Suprapubic skin (tissue), 4 donors: ENCODE measurements around the gene ATRN. TPM values are rescaled to one million over a fixed set of nuclear protein-coding genes. Genes with fewer than 3 reads are reported as not detected.
"Not testable (repeated sequence)": the region's sequence is repeated elsewhere in the genome, so short reads cannot be mapped to it uniquely, and the experiment has no call there.

Source experiments
- DNase-seq, 2 donors: peaks; one replicate each; pipeline ENCODE4 v3.0.0-alpha.2; 2019; ENCODE audit warnings: low spot score in 2 of 2
- H3K27ac ChIP-seq: fragments of 200-600 bp; sonication (generic); one replicate; pipeline ENCODE4 v1.5.1; 2019
- H3K27me3 ChIP-seq: fragments of 200-600 bp; sonication (generic); one replicate; pipeline ENCODE4 v1.5.1; 2019
- H3K36me3 ChIP-seq: fragments of 200-600 bp; sonication (generic); one replicate; pipeline ENCODE4 v1.5.1; 2019
- H3K4me1 ChIP-seq: fragments of 200-600 bp; sonication (generic); one replicate; pipeline ENCODE4 v1.5.1; 2019
- H3K4me3 ChIP-seq: fragments of 200-600 bp; sonication (generic); one replicate; pipeline ENCODE4 v1.5.1; 2019; ENCODE audit warnings: mild to moderate bottlenecking
- H3K9me3 ChIP-seq: fragments of 200-600 bp; sonication (generic); one replicate; pipeline ENCODE4 v1.5.1; 2019
- CTCF ChIP-seq, 2 donors: fragments of 200-600 bp in 1 of 2; fragments of 450-650 bp in 1 of 2; sonication (generic) in 1 of 2; IDR thresholded peaks; one replicate each; pipeline ENCODE4 v1.5.1; 2016 to 2019; ENCODE audit warnings: antibody characterized with exemption in 2 of 2, mild to moderate bottlenecking in 1 of 2, moderate library complexity in 1 of 2
- EP300 ChIP-seq: sonication (generic); formaldehyde crosslinking; IDR thresholded peaks from one replicate; pipeline ENCODE4 v1.6.1; 2017; ENCODE audit warnings: antibody characterized with exemption
- POLR2A ChIP-seq, 2 donors: fragments of 450-650 bp; IDR thresholded peaks; one replicate each; pipeline ENCODE4 v1.6.1; 2017; ENCODE audit warnings: antibody characterized with exemption in 2 of 2, mild to moderate bottlenecking in 2 of 2, moderate library complexity in 2 of 2
- POLR2AphosphoS5 ChIP-seq, 3 donors: sonication (generic); formaldehyde crosslinking; IDR thresholded peaks; one replicate each; pipeline ENCODE4 v1.6.1; 2017; ENCODE audit warnings: antibody characterized with exemption in 3 of 3
- whole genome bisulfite sequencing: methylation state at CpG from one replicate; pipeline ENCODE4 v1.1.5; 2018; 5-methylcytosine and 5-hydroxymethylcytosine counted together
- total RNA-seq, 4 donors: library from RNA; depleted of rRNA; stranded (reverse); fragments of >200 nt; gene quantifications; one replicate each; pipeline ENCODE4 v1.1.0, GENCODE V29; 2016

Gene ATRN
- total RNA-seq = 10 to 100 TPM; 23.3 to 39.1 (median 28.3) TPM

- TF ChIP-seq POLR2A (IDR thresholded peaks at IDR 0.05) (peak in 1 of 2 donors; percentile 35), EP300 (no peak), CTCF (IDR thresholded peaks at IDR 0.05) (no peak), POLR2AphosphoS5 (IDR thresholded peaks at IDR 0.05) (peak in 1 of 3 donors; percentile 75)
- peak within 1 kb of the TSS; percentile 83 for H3K27ac ChIP-seq
- peak; percentile 91 to 92 for DNase-seq
- H3K27me3 ChIP-seq = no peaks in the 10 kb centered on the region
- H3K4me3 ChIP-seq = peak within 1 kb of the TSS; percentile 92
- no peaks in the 10 kb centered on the region for H3K36me3 ChIP-seq
- H3K9me3 ChIP-seq = no peaks in the 10 kb centered on the region
- H3K4me1 ChIP-seq = peaks cover 30% of the 10 kb centered on the region
- WGBS = 0% methylated on average over 18 of the region's 95 CpGs
These were observed at the start of gene ATRN for GRCh38 chr20:3470627-3471396. TSS of gene ATRN (plus strand) at chr20:3471018. CDS start at chr20:3471108, 90 bp downstream.

DNA sequence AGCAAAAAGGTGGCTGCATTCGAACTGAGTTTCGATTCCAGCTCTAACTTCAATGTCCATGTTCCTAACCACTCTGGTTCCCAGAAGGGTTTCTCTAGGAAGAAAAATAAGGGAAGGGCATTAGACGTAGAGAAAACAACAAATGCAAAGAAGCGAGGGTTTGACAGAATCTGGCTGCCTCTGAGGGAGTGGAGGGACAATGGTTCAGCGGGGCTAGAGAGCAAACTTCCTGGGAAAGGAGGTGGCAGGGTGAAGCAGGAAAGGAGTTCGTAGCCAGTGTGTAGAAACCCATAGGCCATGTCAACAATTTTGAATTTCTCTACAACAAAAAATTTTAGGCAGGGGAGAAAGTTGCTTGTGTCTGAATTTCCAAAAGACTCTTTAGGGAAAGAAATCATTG, 48.8 kb upstream of the ATRN start:
- Histone ChIP-seq H3K4me1 (peaks cover 16% of the 10 kb centered on the region), H3K27me3 (no peaks in the 10 kb centered on the region), H3K27ac (no peak overlapping the region), H3K4me3 (no peak overlapping the region), H3K9me3 (no peaks in the 10 kb centered on the region), H3K36me3 (no peaks in the 10 kb centered on the region)
- WGBS = 83% methylated on average over 6 of the region's 6 CpGs
- DNase-seq = no peak
- no peak for TF ChIP-seq CTCF (IDR thresholded peaks at IDR 0.05)
- TF ChIP-seq POLR2A (IDR thresholded peaks at IDR 0.05) = no peak
- TF ChIP-seq EP300 = no peak
- no peak for TF ChIP-seq POLR2AphosphoS5 (IDR thresholded peaks at IDR 0.05)

DNA sequence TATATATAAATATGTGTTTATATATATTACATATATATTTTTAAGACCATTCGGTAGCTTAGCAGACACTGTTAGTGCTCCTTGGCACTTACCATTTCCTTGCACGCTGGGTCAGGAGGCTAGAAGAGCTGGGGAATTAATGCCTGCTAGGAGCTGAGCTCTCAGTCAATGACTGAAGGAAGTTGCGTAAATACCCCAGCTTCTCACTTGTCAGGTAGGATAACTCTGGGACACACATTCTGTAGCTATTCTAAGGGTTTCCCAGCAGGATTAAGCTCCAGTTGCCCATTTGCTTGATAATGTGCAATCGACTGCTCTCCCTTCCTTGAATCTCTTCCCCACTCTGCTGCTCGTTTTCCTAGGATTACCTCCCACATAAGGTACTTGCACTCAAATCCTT, 47.7 kb upstream of the ATRN start:
- no peak for TF ChIP-seq POLR2AphosphoS5 (IDR thresholded peaks at IDR 0.05)
- TF ChIP-seq POLR2A (IDR thresholded peaks at IDR 0.05) = no peak
- TF ChIP-seq CTCF (IDR thresholded peaks at IDR 0.05) = no peak
- no peak for TF ChIP-seq EP300
- peaks cover 16% of the 10 kb centered on the region for H3K4me1 ChIP-seq
- no peak for DNase-seq
- no peak overlapping the region for H3K4me3 ChIP-seq
- H3K27me3 ChIP-seq = no peaks in the 10 kb centered on the region
- no peaks in the 10 kb centered on the region for H3K36me3 ChIP-seq
- 81% methylated on average over 5 of the region's 5 CpGs for WGBS
- no peaks in the 10 kb centered on the region for H3K9me3 ChIP-seq
- no peak overlapping the region for H3K27ac ChIP-seq

- H3K4me1 ChIP-seq, H3K4me3 ChIP-seq, H3K9me3 ChIP-seq, H3K27ac ChIP-seq, H3K27me3 ChIP-seq, H3K36me3 ChIP-seq, DNase-seq: not testable (repeated sequence)
- 86% methylated on average over 4 of the region's 4 CpGs for WGBS
These were observed 44.1 kb upstream of the ATRN start for GRCh38 chr20:3426766-3427165.

DNA sequence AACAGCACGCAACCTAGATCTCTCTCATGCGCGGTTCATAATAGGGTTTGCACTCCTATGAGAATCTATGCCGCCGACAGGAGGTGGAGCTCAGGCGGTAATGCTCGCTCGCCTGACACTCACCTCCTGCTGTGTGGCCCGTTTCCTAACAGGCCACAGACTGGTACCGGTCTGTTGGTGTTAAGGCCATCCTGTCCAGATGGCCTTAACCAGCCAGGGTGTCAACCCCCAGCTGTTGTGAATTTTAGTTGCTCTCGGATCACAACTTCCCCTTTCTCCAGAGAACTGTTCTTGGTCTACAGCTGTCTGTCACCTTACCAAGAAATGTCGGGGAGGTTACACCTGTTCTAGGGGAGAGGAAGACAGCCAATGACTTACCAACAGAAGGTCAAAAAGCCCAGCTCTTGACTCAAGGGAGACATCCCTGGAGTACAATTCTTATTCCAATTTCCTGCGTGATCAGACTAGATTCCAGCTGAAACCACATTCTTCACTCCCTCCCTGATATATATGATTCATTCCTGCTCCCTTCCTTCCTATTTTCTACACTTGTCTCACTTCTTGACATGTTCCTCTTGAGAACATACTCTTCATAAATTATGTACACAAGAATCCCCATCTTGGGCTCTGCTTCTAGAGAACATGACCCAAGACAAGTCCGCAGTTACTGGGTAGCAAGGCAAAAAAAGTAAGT, 40.3 kb upstream of the ATRN start:
- Histone ChIP-seq H3K9me3 (no peaks in the 10 kb centered on the region), H3K27me3 (no peaks in the 10 kb centered on the region), H3K4me3 (no peak overlapping the region), H3K4me1 (no peaks in the 10 kb centered on the region), H3K36me3 (no peaks in the 10 kb centered on the region), H3K27ac (no peak overlapping the region)
- WGBS = 76% methylated on average over 8 of the region's 14 CpGs
- DNase-seq = no peak
- no peak for TF ChIP-seq EP300
- TF ChIP-seq POLR2A (IDR thresholded peaks at IDR 0.05) = no peak
- TF ChIP-seq POLR2AphosphoS5 (IDR thresholded peaks at IDR 0.05) = no peak
- no peak for TF ChIP-seq CTCF (IDR thresholded peaks at IDR 0.05)
